Measurements from ENCODE around the gene IL4I1.

- no peak for TF ChIP-seq SP1 (IDR thresholded peaks at IDR 0.05)
- TF ChIP-seq ATF3 (IDR thresholded peaks at IDR 0.05) = no peak
- no peak for TF ChIP-seq CTCF (IDR thresholded peaks at IDR 0.05; ENCODE audit: low read depth, low read length, missing input control)
- TF ChIP-seq YY1 (IDR thresholded peaks at IDR 0.05) = no peak
- TF ChIP-seq TAF1 (conservative IDR thresholded peaks at IDR 0.05) = no peak
- no peak for TF ChIP-seq RAD21 (IDR thresholded peaks at IDR 0.05)
- TF ChIP-seq MAX (IDR thresholded peaks at IDR 0.05) = no peak
- TF ChIP-seq REST (IDR thresholded peaks at IDR 0.05) = no peak
- no peak for TF ChIP-seq FOXA1 (IDR thresholded peaks at IDR 0.05)
- no peak for TF ChIP-seq FOXA2 (IDR thresholded peaks at IDR 0.05)
Measured at GRCh38 chr19:49920624-49921363, 24.1 kb upstream of the IL4I1 start.

Measured in liver (tissue), 3 donors.